Vagina (tissue), 2 donors: ENCODE data around the gene GRK3. TPM values are rescaled to one million over a fixed set of nuclear protein-coding genes. Genes with fewer than 3 reads are reported as not detected.

Experiments used
- DNase-seq, 2 donors: peaks; one replicate each; pipeline ENCODE4 v3.0.0-alpha.2; 2017; ENCODE audit errors: extremely low spot score in 2 of 2
- H3K27ac ChIP-seq: fragments of 200-600 bp; sonication (generic); one replicate; pipeline ENCODE4 v1.5.1; 2019
- H3K27me3 ChIP-seq: fragments of 200-600 bp; sonication (generic); one replicate; pipeline ENCODE4 v1.5.1; 2019
- H3K36me3 ChIP-seq, 2 donors: fragments of 200-600 bp; sonication (generic); one replicate each; pipeline ENCODE4 v1.5.1; 2017 to 2019
- H3K4me1 ChIP-seq: fragments of 200-600 bp; sonication (generic); one replicate; pipeline ENCODE4 v1.5.1; 2019
- H3K4me3 ChIP-seq, 2 donors: fragments of 200-600 bp; sonication (generic); 1 replicate in 1 of 2; 2 replicates in 1 of 2; pipeline ENCODE4 v1.5.1; 2016 to 2019
- H3K9me3 ChIP-seq: fragments of 200-600 bp; sonication (generic); one replicate; pipeline ENCODE4 v1.5.1; 2019
- CTCF ChIP-seq, 3 experiments: fragments of 450-650 bp in 2 of 3; fragments of 200-600 bp in 1 of 3; sonication (generic) in 1 of 3; IDR thresholded peaks; one replicate each; pipeline ENCODE4 v1.5.1; 2017 to 2019; ENCODE audit warnings: antibody characterized with exemption in 3 of 3, mild to moderate bottlenecking in 2 of 3, moderate library complexity in 2 of 3
- POLR2A ChIP-seq, 2 donors: fragments of 450-650 bp; IDR thresholded peaks; one replicate each; pipeline ENCODE4 v1.6.1; 2017; ENCODE audit warnings: antibody characterized with exemption in 2 of 2, mild to moderate bottlenecking in 2 of 2, moderate library complexity in 2 of 2
- POLR2AphosphoS5 ChIP-seq, 2 donors: sonication (generic); formaldehyde crosslinking; IDR thresholded peaks; one replicate each; pipeline ENCODE4 v1.9.0; 2017; ENCODE audit warnings: antibody characterized with exemption in 2 of 2, mild to moderate bottlenecking in 2 of 2, low read depth in 1 of 2; ENCODE audit not compliant: insufficient read depth in 1 of 2
- intact Hi-C: fragments of 100-400 bp; cut with DNase I; formaldehyde crosslinking; loops from one replicate; pipeline ENCODE4 v1.15.1; 2023
- total RNA-seq: library from RNA; depleted of rRNA; stranded (reverse); fragments of >200 nt; gene quantifications from one replicate; pipeline ENCODE4 v1.2.3, GENCODE V29; 2016

Gene GRK3
- total RNA-seq, 1 donor from 2014 or later: 5.6 TPM

GRCh38 chr22:25709758-25710157 lies 145.3 kb downstream of the GRK3 start:
- H3K27ac ChIP-seq: no peak overlapping the region
- H3K27me3 ChIP-seq: no peaks in the 10 kb centered on the region
- H3K9me3 ChIP-seq: no peaks in the 10 kb centered on the region
- no peak overlapping the region for H3K4me3 ChIP-seq
- no peak for TF ChIP-seq POLR2A (IDR thresholded peaks at IDR 0.05)
- no peak for TF ChIP-seq POLR2AphosphoS5 (IDR thresholded peaks at IDR 0.05; ENCODE audit: insufficient read depth in 1 of 2, low read depth in 1 of 2)
- TF ChIP-seq CTCF (IDR thresholded peaks at IDR 0.05): no peak
- intact Hi-C loops: no loop called here
- H3K36me3 ChIP-seq: no peaks in the 10 kb centered on the region
- no peak for DNase-seq
- H3K4me1 ChIP-seq: no peaks in the 10 kb centered on the region

GRCh38 chr22:25710501-25710900 lies 146.0 kb downstream of the GRK3 start:
- no peak for DNase-seq
- intact Hi-C loops: no loop called here
- Histone ChIP-seq H3K27me3 (no peaks in the 10 kb centered on the region), H3K36me3 (no peaks in the 10 kb centered on the region), H3K9me3 (no peaks in the 10 kb centered on the region), H3K4me3 (no peak overlapping the region), H3K27ac (no peak overlapping the region), H3K4me1 (no peaks in the 10 kb centered on the region)
- TF ChIP-seq CTCF (IDR thresholded peaks at IDR 0.05) (no peak), POLR2AphosphoS5 (IDR thresholded peaks at IDR 0.05; ENCODE audit: insufficient read depth in 1 of 2, low read depth in 1 of 2) (no peak), POLR2A (IDR thresholded peaks at IDR 0.05) (no peak)

DNA sequence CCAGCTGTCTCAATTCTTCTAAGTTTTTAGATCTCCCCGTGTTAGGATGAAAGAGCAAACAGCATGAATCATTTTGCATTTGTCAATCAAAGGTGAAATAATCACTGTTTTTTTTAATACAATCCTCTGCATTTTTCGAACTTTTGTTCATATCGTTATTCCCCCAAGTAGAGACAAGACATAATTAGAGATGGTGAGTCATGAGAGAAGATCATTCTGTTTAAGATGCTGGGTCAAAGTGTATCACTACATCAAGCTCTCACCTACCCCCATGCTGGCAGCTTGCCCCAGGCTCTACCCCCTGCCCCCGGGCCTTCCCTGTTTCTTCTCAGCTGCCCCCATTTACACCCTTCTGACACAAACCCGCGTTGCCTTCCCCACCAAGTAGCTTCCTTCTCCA lies 147.0 kb downstream of the GRK3 start:
- no peaks in the 10 kb centered on the region for H3K27me3 ChIP-seq
- no peak for TF ChIP-seq POLR2AphosphoS5 (IDR thresholded peaks at IDR 0.05; ENCODE audit: insufficient read depth in 1 of 2, low read depth in 1 of 2)
- H3K4me1 ChIP-seq: no peaks in the 10 kb centered on the region
- DNase-seq: no peak
- H3K4me3 ChIP-seq: no peak overlapping the region
- no peaks in the 10 kb centered on the region for H3K36me3 ChIP-seq
- H3K27ac ChIP-seq: no peak overlapping the region
- intact Hi-C loops: no loop called here
- no peaks in the 10 kb centered on the region for H3K9me3 ChIP-seq

DNA sequence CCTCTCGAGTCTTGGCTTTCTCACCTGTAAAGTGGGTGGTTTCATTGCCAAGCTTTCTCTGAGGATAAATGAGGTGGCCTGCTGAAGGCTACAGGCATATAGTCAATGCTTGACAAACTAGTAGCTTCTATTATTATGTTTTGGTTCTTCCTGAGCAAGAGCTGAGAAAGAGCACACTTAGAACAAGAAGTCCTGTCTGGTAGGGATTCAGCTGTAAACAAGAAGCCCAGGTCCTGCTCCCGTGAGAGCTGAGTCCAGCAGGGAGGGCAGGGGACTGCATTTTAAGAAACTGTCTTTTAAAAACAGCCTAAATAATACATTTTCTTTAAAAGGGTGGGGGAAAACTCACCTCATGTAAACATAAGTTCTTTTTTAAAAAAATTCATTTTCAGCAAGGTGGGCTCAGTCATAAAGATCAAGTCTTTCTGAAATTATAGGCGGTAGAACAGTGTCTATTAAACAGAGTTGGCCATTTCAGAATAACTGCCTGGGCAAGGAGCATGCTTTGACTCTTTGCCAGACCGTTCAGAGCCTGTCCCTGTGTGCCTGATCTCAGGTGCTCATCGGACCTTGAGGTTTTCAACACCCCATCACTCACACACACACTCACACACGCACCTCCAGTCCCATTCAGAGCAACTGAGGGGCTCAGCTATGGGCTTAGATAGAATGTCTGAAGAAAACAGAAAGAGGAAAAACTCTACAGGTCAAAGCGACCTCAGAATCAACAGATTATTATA lies 148.4 kb downstream of the GRK3 start:
- intact Hi-C loops: no loop called here
- DNase-seq: no peak
- Histone ChIP-seq H3K9me3 (no peaks in the 10 kb centered on the region), H3K36me3 (no peaks in the 10 kb centered on the region), H3K4me3 (no peak overlapping the region), H3K4me1 (no peaks in the 10 kb centered on the region), H3K27me3 (no peaks in the 10 kb centered on the region), H3K27ac (no peak overlapping the region)
- TF ChIP-seq POLR2AphosphoS5 (IDR thresholded peaks at IDR 0.05; ENCODE audit: insufficient read depth in 1 of 2, low read depth in 1 of 2) (no peak), POLR2A (IDR thresholded peaks at IDR 0.05) (no peak), CTCF (IDR thresholded peaks at IDR 0.05) (no peak)

- H3K27ac ChIP-seq: no peak overlapping the region
- H3K36me3 ChIP-seq: no peaks in the 10 kb centered on the region
- no peak overlapping the region for H3K4me3 ChIP-seq
- intact Hi-C loops: no loop called here
- no peaks in the 10 kb centered on the region for H3K4me1 ChIP-seq
- H3K27me3 ChIP-seq: no peaks in the 10 kb centered on the region
- no peaks in the 10 kb centered on the region for H3K9me3 ChIP-seq
- DNase-seq: no peak
- no peak for TF ChIP-seq CTCF (IDR thresholded peaks at IDR 0.05)
- no peak for TF ChIP-seq POLR2A (IDR thresholded peaks at IDR 0.05)
- no peak for TF ChIP-seq POLR2AphosphoS5 (IDR thresholded peaks at IDR 0.05; ENCODE audit: insufficient read depth in 1 of 2, low read depth in 1 of 2)
Observed at GRCh38 chr22:25714070-25714469, 149.6 kb downstream of the GRK3 start.
